GM12801 (cell line): Measurements from ENCODE around the gene ATP6AP1.

ENCODE experiments used
- TF ChIP-seq, protein P1 (sequence below): IDR thresholded peaks from one replicate; pipeline ENCODE4 v1.5.1; 2011; ENCODE audit warnings: control low read depth; ENCODE audit not compliant: insufficient read length; ENCODE audit errors: extremely low read depth

The ATP6AP1 gene

DNA sequence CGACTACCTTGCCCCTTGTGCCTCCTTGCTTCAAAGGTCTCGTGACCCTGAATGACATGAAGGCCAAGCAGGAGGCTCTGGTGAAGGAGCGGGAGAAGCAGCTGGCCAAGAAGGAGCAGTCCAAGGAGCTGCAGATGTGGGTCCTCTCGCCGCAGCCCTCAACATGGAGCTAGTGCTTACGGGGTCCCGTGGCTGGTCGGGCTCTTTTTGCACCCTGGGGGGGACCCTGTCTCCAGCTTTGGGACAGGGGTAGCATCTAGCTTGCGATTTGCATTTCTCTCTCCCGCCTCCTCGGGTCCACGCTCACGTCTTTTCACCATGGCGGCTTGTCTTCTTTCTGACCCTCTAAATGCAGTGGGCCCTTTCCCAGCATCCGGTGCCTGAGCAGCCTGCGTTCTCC is 17.3 kb downstream of the ATP6AP1 start:
- TF ChIP-seq, protein P1, sequence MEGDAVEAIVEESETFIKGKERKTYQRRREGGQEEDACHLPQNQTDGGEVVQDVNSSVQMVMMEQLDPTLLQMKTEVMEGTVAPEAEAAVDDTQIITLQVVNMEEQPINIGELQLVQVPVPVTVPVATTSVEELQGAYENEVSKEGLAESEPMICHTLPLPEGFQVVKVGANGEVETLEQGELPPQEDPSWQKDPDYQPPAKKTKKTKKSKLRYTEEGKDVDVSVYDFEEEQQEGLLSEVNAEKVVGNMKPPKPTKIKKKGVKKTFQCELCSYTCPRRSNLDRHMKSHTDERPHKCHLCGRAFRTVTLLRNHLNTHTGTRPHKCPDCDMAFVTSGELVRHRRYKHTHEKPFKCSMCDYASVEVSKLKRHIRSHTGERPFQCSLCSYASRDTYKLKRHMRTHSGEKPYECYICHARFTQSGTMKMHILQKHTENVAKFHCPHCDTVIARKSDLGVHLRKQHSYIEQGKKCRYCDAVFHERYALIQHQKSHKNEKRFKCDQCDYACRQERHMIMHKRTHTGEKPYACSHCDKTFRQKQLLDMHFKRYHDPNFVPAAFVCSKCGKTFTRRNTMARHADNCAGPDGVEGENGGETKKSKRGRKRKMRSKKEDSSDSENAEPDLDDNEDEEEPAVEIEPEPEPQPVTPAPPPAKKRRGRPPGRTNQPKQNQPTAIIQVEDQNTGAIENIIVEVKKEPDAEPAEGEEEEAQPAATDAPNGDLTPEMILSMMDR: no peak

GRCh38 chrX:154446430-154446829 is 18.0 kb downstream of the ATP6AP1 start:
- TF ChIP-seq, protein P1: no peak

DNA sequence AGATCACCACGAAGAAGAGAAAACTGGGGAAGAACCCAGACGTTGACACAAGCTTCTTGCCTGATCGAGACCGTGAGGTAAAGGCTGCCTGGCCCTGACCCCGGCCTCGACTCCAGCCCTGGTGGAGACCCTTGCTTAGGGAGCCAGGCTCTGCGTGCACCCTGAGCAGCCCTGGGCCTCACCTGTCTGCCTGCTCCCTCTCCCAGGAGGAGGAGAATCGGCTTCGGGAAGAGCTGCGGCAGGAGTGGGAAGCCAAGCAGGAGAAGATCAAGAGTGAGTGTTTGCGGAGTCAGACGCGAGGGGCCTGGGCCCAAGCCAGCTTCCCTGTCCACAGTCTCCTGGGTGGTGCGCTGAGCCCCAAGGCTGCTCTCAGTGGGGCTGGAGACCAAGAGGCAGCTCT is 20.0 kb downstream of the ATP6AP1 start:
- TF ChIP-seq, protein P1: no peak

GRCh38 chrX:154449618-154450017 is 21.1 kb downstream of the ATP6AP1 start:
- TF ChIP-seq, protein P1: no peak

GRCh38 chrX:154450312-154450711 is 21.8 kb downstream of the ATP6AP1 start:
- TF ChIP-seq, protein P1: no peak

DNA sequence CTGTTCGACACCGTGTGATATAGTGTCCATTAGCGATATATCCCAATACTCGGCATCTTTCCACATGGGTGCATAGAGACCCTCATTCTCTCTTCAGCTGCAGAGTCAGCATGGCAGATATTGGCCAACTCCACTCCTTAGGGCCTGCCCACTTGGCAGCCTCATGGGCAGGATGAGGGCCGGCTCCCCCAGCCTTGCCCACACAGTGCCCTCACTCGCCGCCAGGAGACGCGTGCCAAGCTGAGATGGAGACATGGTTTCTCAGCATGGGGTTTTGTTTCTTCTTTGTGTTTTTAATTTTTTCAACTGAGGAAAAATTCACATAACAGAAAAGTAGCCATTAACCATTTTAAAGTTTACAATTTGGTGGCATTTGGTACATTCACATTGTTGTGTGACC is 24.3 kb downstream of the ATP6AP1 start:
- TF ChIP-seq, protein P1: no peak

DNA sequence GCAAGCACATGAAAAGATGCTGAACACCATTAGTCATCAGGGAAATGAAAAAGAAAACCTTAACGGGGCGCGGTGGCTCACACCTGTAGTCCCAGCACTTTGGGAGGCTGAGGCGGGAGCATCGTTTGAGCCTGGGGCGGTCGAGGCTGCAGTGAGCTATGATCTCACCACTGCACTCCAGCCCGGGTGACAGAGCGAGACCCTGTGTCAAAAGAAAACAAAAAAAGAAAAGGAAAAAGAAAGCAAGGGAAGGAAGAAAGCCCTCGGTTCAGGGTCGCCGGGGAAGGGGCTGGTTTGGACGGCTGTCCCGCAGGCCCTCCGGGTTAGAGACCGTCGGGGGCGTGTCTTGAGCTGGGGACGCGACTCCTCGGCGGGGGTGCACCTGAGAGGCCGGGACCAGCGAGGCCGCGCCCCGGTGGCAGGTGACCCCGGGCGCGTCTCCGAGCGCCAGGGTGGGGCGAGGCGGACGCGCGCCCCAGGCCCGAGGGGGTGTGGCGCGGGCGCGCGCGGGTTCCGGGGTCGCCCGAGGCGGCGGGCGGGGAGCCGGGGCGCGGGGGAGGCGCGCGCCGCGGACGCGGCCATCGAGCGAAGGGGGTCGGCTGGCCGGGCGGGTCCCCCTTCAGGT is 29.1 kb downstream of the ATP6AP1 start:
- TF ChIP-seq, protein P1: no peak
